ENCODE results near the gene CNTN6.
"Not testable (repeated sequence)": the region's sequence is repeated elsewhere in the genome, so short reads cannot be mapped to it uniquely, and the experiment has no call there.

The CNTN6 gene

GRCh38 chr3:1288805-1289494 is 196.1 kb downstream of the CNTN6 start:
- no peak for DNase-seq (ENCODE audit: low read depth)

- no peak for DNase-seq (ENCODE audit: low read depth)
Observed at GRCh38 chr3:1292571-1293071, 199.8 kb downstream of the CNTN6 start.

GRCh38 chr3:1294586-1294985 is 201.8 kb downstream of the CNTN6 start:
- no peak for DNase-seq (ENCODE audit: low read depth)

- no peak for DNase-seq (ENCODE audit: low read depth)
Observed at GRCh38 chr3:1318296-1319005, 225.6 kb downstream of the CNTN6 start.

- DNase-seq (ENCODE audit: low read depth), result no peak
Observed at GRCh38 chr3:1326546-1326945, 233.7 kb downstream of the CNTN6 start.

GRCh38 chr3:1330107-1330506 is 237.3 kb downstream of the CNTN6 start:
- DNase-seq (ENCODE audit: low read depth), result no peak

GRCh38 chr3:1346386-1346785 is 253.6 kb downstream of the CNTN6 start:
- DNase-seq (ENCODE audit: low read depth), result no peak

- no peak for DNase-seq (ENCODE audit: low read depth)
Observed at GRCh38 chr3:1348547-1348946, 255.7 kb downstream of the CNTN6 start.

GRCh38 chr3:1350885-1351284 is 258.1 kb downstream of the CNTN6 start:
- no peak for DNase-seq (ENCODE audit: low read depth)

- DNase-seq (ENCODE audit: low read depth), result no peak
Observed at GRCh38 chr3:1355691-1356090, 262.9 kb downstream of the CNTN6 start.

- DNase-seq (ENCODE audit: low read depth), result no peak
Observed at GRCh38 chr3:1356101-1356500, 263.3 kb downstream of the CNTN6 start.

- DNase-seq (ENCODE audit: low read depth), result no peak
Observed at GRCh38 chr3:1365528-1365927, 272.7 kb downstream of the CNTN6 start.

- DNase-seq (ENCODE audit: low read depth), result no peak
Observed at GRCh38 chr3:1374471-1374870, 281.6 kb downstream of the CNTN6 start.

GRCh38 chr3:1375145-1375544 is 282.3 kb downstream of the CNTN6 start:
- DNase-seq (ENCODE audit: low read depth), result no peak

- no peak for DNase-seq (ENCODE audit: low read depth)
Observed at GRCh38 chr3:1380926-1381646, 288.3 kb downstream of the CNTN6 start.

GRCh38 chr3:1381647-1382036 is 288.8 kb downstream of the CNTN6 start:
- DNase-seq (ENCODE audit: low read depth), result no peak

- not testable (repeated sequence) for DNase-seq (ENCODE audit: low read depth)
Observed at GRCh38 chr3:1387396-1387905, 294.6 kb downstream of the CNTN6 start.

- no peak for DNase-seq (ENCODE audit: low read depth)
Observed at GRCh38 chr3:1394188-1394587, 301.4 kb downstream of the CNTN6 start.

GRCh38 chr3:1400571-1400970 is 307.7 kb downstream of the CNTN6 start:
- DNase-seq (ENCODE audit: low read depth), result no peak

- no peak for DNase-seq (ENCODE audit: low read depth)
Observed at GRCh38 chr3:1404270-1404962, 311.6 kb downstream of the CNTN6 start.

GRCh38 chr3:1406250-1406649 is 313.4 kb downstream of the CNTN6 start:
- no peak for DNase-seq (ENCODE audit: low read depth)

- DNase-seq (ENCODE audit: low read depth), result no peak
Observed at GRCh38 chr3:1421577-1421976, 328.8 kb downstream of the CNTN6 start.
